Stimulated activated CD8-positive, alpha-beta memory T cell treated with anti-CD3 and anti-CD28 coated beads, Interleukin-7, amount 100 ng/mL, for 4 hours (primary cell): ENCODE measurements around the gene PSMB5.

Experiments used
- DNase-seq, 2 donors: peaks; one replicate each; pipeline ENCODE4 v3.0.0-alpha.2; 2020; ENCODE audit warnings: low read depth in 2 of 2

PSMB5 gene

DNA sequence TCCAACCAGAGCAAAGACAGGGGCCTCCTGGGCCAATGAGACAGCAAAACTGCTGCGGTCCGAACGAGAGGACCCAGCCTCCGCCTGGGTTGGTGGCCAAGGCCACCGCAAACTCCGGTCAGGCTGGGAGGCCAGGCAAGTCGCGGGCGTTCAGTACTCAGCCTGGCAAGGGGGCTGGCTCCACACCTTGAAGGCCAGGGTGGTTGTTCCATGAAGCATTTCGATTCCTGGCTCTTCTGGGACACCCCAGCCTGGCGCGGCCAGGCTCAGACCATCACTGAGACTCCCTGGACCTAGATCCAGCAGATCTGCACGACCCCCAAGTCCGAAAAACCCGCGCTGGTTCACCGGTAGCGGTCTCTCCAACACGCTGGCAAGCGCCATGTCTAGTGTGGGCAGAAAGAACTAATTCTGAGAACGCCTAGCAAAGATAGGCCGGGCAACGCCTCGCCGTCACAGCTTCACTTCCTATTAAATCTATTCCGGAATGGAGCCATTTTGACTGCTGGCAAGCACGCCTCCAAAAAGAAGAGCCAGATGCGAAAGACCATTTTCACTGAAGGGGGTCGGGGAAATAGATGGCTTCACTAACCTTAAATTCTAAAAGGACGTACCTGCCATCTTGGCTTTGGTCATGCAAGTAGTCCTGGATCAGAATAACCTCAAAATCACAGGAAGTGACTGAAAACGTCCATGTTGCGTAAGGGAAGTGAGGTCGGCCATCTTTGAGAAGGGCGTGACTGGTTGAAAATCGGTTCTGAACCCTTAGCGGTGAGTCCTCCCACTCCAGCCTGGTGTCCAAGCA, at the start of gene PSMB5:
Gene PSMB5, minus strand, starts transcription at position 403 of the 805 bp plus-strand sequence. Its CDS starts 19 bp downstream, at position 384.
- DNase-seq, result peak; percentile 81 to 89

DNA sequence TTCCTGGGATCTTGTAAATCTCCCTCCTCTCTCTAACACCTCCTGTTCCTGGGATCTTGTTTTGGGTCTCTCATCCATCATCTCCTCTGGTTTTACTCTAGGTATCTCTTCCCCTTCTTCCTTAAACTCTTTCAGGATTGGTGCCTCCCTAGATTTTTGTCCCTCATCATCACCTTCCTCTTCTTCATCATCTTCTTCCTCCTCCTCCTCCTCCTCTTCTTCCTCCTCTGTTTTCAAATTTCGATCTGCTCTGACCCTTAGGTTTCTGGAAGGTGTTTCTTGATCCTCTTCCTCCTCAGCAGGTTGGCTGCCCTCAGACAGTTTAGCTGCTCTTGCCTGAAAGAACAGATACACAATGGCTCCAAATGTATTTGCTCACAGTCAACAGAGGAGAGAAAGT, 45.8 kb upstream of the PSMB5 start:
- no peak for DNase-seq

GRCh38 chr14:23079716-23080115, 45.0 kb upstream of the PSMB5 start:
- DNase-seq, result no peak

DNA sequence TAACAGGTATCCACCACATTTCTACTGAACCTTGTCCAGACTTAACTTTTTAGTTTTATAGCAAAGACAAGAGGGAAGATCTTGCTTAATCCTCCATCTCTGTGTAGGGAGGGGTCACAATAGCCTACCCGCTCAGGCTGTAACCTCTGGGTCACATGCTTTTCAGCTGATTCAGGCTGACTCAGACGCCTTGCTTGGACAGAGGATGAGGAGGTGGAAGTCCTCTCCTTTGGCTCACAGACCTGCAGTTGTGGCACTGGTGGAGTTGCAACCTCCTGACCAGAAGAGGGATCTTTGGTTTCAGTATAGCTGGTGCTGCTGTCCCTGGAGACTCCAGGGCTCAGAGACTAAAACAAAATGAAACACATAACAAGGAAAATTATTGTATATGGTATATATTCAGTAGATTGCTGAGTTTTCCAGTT, 44.0 kb upstream of the PSMB5 start:
- no peak for DNase-seq

- DNase-seq, result no peak
Measured at GRCh38 chr14:23077962-23078361, 43.3 kb upstream of the PSMB5 start.

DNA sequence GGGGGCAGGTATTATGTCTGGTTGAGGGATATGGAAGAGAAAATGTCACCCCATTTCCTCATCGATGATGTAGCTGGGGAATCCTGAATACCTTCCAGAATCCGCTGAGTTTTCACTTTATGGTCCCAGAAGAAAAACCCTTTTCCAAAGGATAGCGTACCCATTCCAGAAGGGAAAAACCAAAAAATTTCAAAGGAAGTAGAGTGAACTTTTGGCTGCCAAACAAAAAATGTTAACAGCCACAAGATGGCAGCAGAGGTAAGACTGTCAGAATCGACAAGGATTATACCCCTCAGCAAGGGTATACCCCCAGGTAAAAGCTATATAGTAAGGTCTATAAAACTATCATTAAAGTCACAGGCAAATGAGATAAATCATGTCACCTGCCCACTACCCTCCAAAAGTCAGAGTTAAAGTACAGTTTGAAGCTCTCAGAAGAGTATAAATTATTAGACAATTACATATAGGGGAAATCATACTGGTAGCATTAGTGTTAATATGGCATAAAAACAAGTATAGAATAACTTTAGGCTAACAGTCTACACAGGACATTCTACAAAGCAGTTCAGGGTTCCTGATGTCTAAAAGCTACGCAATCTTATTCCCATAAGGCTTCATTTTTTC, 42.2 kb upstream of the PSMB5 start:
- no peak for DNase-seq

GRCh38 chr14:23074906-23075305, 40.2 kb upstream of the PSMB5 start:
- DNase-seq, result no peak

- DNase-seq, result no peak
Measured at GRCh38 chr14:23071921-23072539, 37.3 kb upstream of the PSMB5 start.

DNA sequence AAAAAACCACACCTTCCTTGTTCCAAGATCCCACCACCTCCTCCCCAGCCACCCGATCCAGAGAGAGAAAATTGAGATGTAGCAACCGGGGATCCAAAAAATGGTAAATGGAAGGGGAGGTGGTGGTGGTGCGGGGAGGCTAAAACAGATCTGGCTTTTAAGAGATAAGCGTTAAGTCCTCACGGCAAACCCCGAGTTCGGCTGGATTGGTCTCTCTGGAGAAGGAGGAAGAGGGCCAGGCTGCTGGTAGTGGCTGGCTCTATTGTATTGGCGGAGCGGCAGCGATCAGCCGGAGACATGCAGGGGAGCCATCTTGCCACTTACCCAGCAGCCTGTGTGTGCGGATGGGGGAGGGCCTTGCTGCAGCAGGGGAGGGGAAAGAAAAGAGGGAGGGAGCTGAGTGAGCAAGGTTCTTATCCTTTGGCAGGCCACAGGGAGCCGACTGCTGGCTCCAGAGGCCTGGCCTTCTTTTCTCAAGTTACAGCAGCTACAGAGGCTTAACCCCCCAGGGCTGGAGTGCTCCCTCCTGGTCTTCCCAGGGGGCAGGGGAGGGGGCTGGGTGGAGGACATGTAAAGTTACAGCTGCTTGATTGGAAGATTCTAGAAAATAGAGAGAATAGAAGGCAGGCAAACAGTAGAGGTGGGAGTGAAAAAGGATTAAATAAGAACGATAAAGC, 36.7 kb upstream of the PSMB5 start:
- peak; percentile 53 to 64 for DNase-seq

DNA sequence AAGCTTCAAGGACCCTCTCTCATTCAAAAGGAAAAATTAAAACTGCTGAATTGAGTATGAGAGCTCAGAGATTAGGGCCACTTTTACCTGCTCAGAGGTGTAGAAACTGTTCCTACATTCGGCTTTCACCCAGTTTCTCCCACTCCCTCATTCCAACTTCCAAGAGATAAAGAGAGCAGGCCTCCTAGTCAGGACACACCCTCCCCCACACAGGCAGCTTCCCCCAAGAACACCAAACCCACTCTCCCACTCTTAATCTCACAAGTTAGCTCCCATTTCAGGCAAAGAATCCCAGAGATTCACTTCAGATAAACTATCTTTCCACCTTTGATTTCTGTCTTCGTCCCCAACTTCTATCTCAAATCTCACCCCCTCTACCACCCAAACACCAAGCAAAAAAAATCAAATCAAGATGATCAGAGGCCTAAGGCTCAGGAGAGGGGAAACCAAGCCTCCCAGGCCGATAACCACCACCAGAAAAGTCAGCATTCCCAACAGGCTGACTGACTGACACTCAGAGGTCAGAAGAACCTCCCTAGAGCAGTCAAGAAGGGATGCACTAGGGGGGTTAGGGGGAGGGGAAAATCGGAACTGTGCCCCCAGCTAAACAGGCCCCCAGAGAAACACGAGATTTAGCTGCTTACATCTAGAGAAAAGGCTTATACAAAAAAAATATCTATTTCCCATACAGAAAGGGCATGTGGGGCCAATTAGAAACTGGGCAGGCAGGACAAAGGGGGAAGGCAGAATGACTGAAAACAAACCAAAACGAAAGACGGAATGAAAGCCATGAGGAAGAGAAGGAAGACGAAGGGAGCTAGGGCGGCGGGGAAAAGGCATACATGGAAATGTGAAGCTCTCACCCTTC, 35.8 kb upstream of the PSMB5 start:
- no peak for DNase-seq

- DNase-seq, result no peak
Measured at GRCh38 chr14:23069413-23069806, 34.7 kb upstream of the PSMB5 start.

DNA sequence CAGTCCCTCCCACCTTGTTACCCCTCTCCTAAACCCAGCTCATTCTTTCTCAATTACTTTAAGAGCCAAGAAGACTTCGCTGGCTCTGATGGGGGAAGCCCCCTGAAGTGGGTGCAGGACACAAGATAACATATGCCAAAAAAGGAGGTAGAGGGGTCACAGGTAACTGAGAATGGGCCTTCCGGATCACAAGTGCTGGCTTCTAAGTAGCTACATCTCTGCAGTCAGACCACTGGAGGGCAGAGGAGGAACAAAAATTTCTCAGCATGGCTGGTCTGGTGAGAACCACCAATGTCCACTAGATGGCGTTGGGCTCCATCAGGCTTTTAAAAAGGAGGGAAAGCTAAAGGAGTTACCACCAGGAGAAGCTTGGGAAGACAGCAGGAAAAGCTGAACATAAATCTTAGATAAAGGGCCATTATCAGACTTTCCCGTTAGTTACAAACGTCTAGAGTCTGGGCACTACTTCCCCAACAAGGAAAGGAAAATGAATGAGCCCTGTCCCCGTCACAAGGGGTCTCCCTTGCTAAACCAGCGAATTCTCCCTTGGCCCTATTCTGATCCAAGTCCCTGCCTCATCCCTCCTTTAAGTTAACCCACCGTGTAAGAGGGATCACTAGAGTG, 34.2 kb upstream of the PSMB5 start:
- DNase-seq, result peak; percentile 34 to 45

DNA sequence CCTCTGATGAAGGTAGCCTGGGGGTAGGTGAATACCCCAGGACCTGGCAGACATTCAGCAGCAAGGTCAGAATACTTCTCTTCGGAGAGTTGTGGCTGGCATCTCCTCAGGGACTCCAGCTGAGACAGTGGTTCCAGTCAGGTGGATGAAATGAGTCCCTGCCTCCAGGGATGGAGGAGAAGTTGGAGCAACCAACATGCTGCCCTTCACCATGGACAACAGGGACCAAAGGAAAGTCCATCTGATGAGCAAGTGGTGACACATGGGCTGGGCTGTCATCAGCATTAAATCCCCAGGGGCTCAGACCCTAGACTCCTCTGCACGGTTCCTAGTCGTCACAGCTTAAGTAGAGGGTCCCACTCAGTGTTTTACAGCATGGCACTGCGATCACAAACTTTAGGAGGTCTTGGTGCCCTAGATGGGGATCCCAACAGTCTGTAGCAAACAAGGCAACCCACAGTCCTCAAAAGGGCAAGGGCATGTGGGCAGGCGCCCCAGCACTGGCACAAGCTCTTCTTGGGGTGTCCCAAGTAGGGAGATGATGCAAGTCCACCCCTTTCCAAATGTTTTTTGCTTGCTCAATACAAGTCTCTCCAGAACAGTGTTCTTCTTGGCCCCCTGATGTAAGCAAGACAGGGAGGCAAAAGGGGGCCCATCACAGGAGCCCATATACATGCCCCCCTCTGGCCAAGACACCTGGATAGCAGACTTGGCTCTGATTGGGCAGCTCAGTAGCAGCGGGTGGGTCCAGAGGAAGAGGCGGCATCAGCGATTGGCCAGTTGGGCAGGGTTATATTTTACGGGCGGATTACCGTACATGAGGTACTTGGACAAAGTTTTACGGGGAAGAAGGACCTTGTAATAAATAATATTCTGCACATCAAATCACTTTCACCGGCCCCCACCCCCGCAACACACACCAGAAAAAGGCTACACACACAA, 33.4 kb upstream of the PSMB5 start:
- DNase-seq, result no peak

DNA sequence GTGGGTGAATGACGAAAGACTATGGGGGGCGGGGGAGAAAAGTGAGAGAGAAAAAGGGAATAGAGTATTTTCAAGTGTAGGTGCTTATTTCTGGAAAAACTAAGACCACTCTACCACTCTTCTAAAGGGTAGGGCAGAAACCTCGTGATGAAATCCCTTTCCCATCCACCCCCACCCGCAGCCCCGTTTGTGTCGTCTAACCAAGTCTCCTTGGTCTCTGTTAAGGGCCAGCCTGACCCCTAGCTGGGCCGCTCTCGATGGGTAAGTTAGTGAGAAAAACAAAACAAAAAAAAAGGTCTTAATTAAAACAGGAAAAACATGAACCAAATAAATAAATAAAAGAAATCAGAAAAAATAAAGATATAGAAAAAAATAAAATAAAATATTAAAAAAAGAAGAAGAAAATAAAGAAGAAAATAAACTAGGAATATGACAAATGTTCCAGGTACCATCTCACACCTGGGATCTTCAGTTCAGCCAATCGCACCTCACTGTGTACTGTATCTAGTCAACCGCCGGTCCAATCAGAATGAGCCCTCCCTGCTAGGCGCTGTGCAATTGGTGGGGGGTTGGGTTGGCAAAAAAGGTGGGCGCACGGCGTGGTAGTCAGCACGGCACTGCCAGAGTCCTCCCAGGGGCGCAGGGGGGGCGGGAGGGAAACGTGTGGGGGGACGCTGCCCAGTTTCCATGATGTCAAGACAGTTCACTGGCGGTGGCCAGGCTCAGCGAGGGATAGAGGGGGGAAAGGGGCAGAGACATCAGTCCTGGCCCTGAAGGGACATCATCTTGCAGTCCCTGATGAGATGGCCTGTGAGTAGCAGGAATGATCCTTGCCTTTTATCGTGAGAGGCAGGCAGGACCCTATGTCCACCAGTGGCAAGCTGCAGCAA, 32.4 kb upstream of the PSMB5 start:
- DNase-seq, result no peak

GRCh38 chr14:23066368-23066767, 31.7 kb upstream of the PSMB5 start:
- no peak for DNase-seq

DNA sequence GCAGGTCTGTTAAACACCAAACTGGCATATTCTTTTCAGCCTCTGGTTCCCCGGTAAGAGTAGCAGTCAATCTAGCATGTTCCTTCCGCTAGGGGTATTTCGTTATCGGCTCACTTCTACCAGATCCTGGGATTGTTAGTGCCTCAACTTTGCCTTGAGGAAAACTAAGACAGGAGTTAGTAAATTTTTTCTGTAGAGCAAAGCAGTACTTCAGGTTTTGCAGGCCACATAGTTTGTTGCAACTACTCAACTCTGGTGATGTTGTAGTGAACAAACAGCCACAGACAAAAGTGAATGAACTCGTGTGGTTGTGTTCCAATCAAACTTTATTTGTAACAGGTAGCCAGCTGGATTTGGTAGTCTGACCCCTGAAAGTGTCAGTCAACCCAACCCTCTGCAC, 28.9 kb upstream of the PSMB5 start:
- no peak for DNase-seq

DNA sequence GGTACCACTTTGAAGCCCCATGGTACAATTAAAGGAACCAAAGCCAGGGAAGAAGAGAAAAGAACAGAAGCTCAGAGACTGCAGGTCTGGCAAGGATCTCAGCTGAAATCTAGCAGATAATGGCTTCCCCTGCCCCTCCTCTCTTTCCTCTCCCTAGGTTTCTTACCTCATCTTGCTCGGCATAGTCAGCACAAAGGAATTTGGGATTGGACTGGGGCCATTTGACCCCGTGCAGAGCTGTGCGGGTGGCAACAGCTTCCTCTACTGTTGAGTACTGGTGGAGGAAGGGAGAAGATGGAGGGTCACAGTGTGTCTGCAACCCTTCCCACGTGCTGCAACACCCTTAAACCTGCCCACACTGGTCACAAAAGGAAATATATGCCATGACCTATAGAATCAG, 27.3 kb upstream of the PSMB5 start:
- DNase-seq, result no peak

DNA sequence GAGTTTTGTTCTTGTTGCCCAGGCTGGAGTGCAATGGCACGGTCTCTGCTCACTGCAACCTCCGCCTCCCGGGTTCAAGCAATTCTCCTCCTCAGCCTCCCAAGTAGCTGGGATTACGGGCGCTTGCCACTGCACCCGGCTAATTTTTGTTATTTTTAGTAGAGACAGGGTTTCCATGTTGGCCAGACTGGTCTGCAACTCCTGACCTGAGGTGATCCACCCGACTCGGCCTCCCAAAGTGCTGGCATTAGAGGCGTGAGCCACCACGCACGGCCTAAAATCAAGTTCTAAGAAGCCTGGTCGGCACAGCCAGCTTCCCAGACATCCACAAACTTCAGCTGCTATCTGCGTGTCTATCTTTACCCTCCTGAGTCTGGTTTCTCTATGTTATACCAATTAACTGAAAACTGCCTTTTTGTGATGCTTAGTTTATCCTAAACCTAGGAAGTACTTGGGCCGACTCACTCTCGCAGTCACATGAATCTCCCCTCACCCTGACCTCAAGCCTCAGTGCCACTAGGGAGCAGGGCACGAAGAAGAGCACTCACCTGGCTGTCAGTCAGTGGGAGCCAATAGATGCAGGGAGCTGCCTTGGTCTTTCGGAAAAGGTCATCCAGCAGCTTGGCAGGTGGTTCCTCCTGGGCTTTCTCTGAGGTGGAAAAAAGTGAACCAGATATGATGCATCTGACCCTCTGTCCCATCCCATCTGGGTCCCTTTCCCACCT, 26.0 kb upstream of the PSMB5 start:
- DNase-seq, result no peak
